ENCODE data around the gene KIT. TPM values are rescaled to one million over a fixed set of nuclear protein-coding genes. Genes with fewer than 3 reads are reported as not detected.

KIT gene
- total RNA-seq, 1 donor from 2014 or later = 28.5 TPM

DNA sequence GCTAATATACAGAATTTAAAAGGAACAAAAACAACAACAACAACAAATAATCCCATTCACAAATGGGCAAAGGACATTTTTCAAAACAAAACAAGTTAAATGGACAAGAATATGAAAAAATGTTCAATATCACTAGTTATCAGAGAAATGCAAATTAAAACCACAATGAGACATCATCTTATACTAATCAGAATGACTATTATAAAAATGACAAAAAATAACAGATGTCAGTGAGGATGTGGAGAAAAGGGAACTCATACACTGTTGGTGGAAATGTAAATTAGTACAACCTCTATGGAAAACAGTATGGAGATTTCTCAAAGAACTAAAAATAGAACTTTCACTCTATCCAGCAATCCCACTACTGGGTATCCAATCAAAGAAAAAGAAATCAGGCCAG lies 92.6 kb downstream of the KIT start:
- ATAC-seq (no peak), DNase-seq (no peak)
- intact Hi-C loops (cut with DNase I) = no loop called here
- Histone ChIP-seq H3K27me3 (ENCODE audit: low read depth) (no peaks in the 10 kb centered on the region), H3K9me3 (no peaks in the 10 kb centered on the region), H3K36me3 (no peaks in the 10 kb centered on the region), H3K4me3 (no peak overlapping the region), H3K4me1 (no peaks in the 10 kb centered on the region), H3K27ac (no peak overlapping the region)
- TF ChIP-seq CTCF (IDR thresholded peaks at IDR 0.05) = no peak

- DNase-seq = no peak
- H3K27ac ChIP-seq = no peak overlapping the region
- no peak overlapping the region for H3K4me3 ChIP-seq
- H3K27me3 ChIP-seq (ENCODE audit: low read depth) = no peaks in the 10 kb centered on the region
- H3K9me3 ChIP-seq = no peaks in the 10 kb centered on the region
- intact Hi-C loops (cut with DNase I) = no loop called here
- ATAC-seq = no peak
- no peak for TF ChIP-seq CTCF (IDR thresholded peaks at IDR 0.05)
- H3K4me1 ChIP-seq = no peaks in the 10 kb centered on the region
- H3K36me3 ChIP-seq = no peaks in the 10 kb centered on the region
Observed at GRCh38 chr4:54754394-54754793, 96.6 kb downstream of the KIT start.

DNA sequence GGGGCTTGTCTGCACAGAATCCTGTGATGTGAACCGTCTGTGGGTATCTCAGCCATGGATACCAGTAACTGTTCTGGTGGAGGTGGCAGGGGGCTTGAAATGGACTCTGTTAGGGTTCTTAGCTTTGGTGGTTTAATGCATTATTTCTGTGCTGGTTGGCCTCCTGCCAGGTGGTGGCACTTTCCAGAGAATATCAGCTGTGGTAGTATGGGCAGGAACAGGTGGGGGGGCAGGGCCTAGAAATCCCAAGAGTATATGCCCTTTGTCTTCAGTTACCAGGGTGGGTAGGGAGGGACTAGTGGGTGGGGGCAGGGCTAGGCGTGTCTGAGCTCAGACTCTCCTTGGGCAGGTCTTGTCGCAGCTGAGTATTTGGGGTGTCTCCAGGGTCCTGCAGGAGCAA lies 106.7 kb downstream of the KIT start:
- TF ChIP-seq CTCF (IDR thresholded peaks at IDR 0.05) = no peak
- no peaks in the 10 kb centered on the region for H3K36me3 ChIP-seq
- H3K27me3 ChIP-seq (ENCODE audit: low read depth) = no peaks in the 10 kb centered on the region
- H3K9me3 ChIP-seq = peaks cover 4% of the 10 kb centered on the region
- no peaks in the 10 kb centered on the region for H3K4me1 ChIP-seq
- intact Hi-C loops (cut with DNase I) = no loop called here
- H3K4me3 ChIP-seq = no peak overlapping the region
- no peak overlapping the region for H3K27ac ChIP-seq
- ATAC-seq = no peak
- no peak for DNase-seq

- ATAC-seq (no peak), DNase-seq (no peak)
- TF ChIP-seq CTCF (IDR thresholded peaks at IDR 0.05) = no peak
Observed at GRCh38 chr4:54767376-54767775, 109.6 kb downstream of the KIT start.

GRCh38 chr4:54773022-54773421 lies 115.3 kb downstream of the KIT start:
- intact Hi-C loops (cut with DNase I) = no loop called here
- Histone ChIP-seq H3K27ac (no peak overlapping the region), H3K4me3 (no peak overlapping the region), H3K27me3 (ENCODE audit: low read depth) (no peaks in the 10 kb centered on the region), H3K4me1 (no peaks in the 10 kb centered on the region), H3K36me3 (no peaks in the 10 kb centered on the region), H3K9me3 (no peaks in the 10 kb centered on the region)
- no peak for TF ChIP-seq CTCF (IDR thresholded peaks at IDR 0.05)
- DNase-seq (no peak), ATAC-seq (no peak)

More at GRCh38 chr4:54767376-54767775, 109.6 kb downstream of the KIT start:
- no peaks in the 10 kb centered on the region for H3K9me3 ChIP-seq
- no peaks in the 10 kb centered on the region for H3K4me1 ChIP-seq
- H3K27ac ChIP-seq = no peak overlapping the region
- intact Hi-C loops (cut with DNase I) = no loop called here
- no peak overlapping the region for H3K4me3 ChIP-seq
- H3K27me3 ChIP-seq (ENCODE audit: low read depth) = no peaks in the 10 kb centered on the region
- H3K36me3 ChIP-seq = no peaks in the 10 kb centered on the region

DNA sequence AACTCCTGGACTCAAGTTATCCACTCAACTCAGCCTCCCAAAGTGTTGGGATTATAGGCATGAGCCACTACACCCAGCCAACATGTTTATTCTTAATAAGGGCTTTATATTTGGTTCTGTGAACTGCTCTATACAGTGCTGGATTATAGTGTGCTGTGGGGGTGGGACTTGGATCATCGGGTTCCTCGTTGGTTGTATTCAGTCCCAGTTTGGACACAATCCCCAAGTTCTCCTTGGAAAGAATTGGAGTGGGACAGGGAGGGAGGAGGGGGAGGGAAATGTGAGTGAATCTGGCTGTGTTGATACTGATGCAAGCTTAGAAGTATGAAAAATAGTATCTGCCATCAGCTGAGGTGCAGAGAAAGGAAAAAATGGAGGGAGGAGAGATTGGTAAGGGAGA lies 121.3 kb downstream of the KIT start:
- peaks cover 15% of the 10 kb centered on the region for H3K4me1 ChIP-seq
- no peak for TF ChIP-seq CTCF (IDR thresholded peaks at IDR 0.05)
- no peak overlapping the region for H3K27ac ChIP-seq
- H3K27me3 ChIP-seq (ENCODE audit: low read depth) = no peaks in the 10 kb centered on the region
- no peaks in the 10 kb centered on the region for H3K36me3 ChIP-seq
- DNase-seq (no peak), ATAC-seq (no peak)
- no peak overlapping the region for H3K4me3 ChIP-seq
- H3K9me3 ChIP-seq = no peaks in the 10 kb centered on the region
- intact Hi-C loops (cut with DNase I) = no loop called here
